Stimulated activated CD8-positive, alpha-beta memory T cell treated with anti-CD3 and anti-CD28 coated beads, Interleukin-7, amount 100 ng/mL, for 1 hour (primary cell): ENCODE measurements around the gene KIFAP3.
"Not testable (repeated sequence)": the region's sequence is repeated elsewhere in the genome, so short reads cannot be mapped to it uniquely, and the experiment has no call there.

Experiments
- DNase-seq, 2 donors: peaks; one replicate each; pipeline ENCODE4 v3.0.0-alpha.2; 2020; ENCODE audit warnings: low read depth in 2 of 2

KIFAP3 gene

GRCh38 chr1:169924063-169924462 lies 150.4 kb downstream of the KIFAP3 start:
- no peak for DNase-seq

- DNase-seq, result no peak
Observed at GRCh38 chr1:169921080-169921479, 153.4 kb downstream of the KIFAP3 start.

GRCh38 chr1:169918927-169919326 lies 155.6 kb downstream of the KIFAP3 start:
- no peak for DNase-seq

- not testable (repeated sequence) for DNase-seq
Observed at GRCh38 chr1:169918220-169918619, 156.3 kb downstream of the KIFAP3 start.

GRCh38 chr1:169915150-169915549 lies 159.3 kb downstream of the KIFAP3 start:
- no peak for DNase-seq

- DNase-seq, result no peak
Observed at GRCh38 chr1:169914531-169914930, 160.0 kb downstream of the KIFAP3 start.

GRCh38 chr1:169909499-169909898 lies 165.0 kb downstream of the KIFAP3 start:
- no peak for DNase-seq

GRCh38 chr1:169906938-169907337 lies 167.6 kb downstream of the KIFAP3 start:
- DNase-seq, result no peak

- no peak for DNase-seq
Observed at GRCh38 chr1:169904834-169905233, 169.7 kb downstream of the KIFAP3 start.

- no peak for DNase-seq
Observed at GRCh38 chr1:169902751-169903150, 171.7 kb downstream of the KIFAP3 start.

- no peak for DNase-seq
Observed at GRCh38 chr1:169901115-169901514, 173.4 kb downstream of the KIFAP3 start.

GRCh38 chr1:169900571-169900970 lies 173.9 kb downstream of the KIFAP3 start:
- no peak for DNase-seq

- DNase-seq, result no peak
Observed at GRCh38 chr1:169899519-169900217, 174.8 kb downstream of the KIFAP3 start.

- DNase-seq, result no peak
Observed at GRCh38 chr1:169896013-169896412, 178.5 kb downstream of the KIFAP3 start.

GRCh38 chr1:169894424-169895145 lies 179.9 kb downstream of the KIFAP3 start:
- no peak for DNase-seq

- peak; percentile 71 to 72 for DNase-seq
Observed at GRCh38 chr1:169893645-169894423, 180.7 kb downstream of the KIFAP3 start, which contains the start of gene SCYL3. Gene SCYL3, minus strand, starts transcription at chr1:169893896. Its CDS starts 5,056 bp downstream, at chr1:169888840.

GRCh38 chr1:169892927-169893644 lies 181.4 kb downstream of the KIFAP3 start:
- peak; percentile 2 to 6 for DNase-seq

- DNase-seq, result no peak
Observed at GRCh38 chr1:169892176-169892926, 182.1 kb downstream of the KIFAP3 start.

GRCh38 chr1:169891539-169891885 lies 183.0 kb downstream of the KIFAP3 start:
- DNase-seq, result no peak

- DNase-seq, result no peak
Observed at GRCh38 chr1:169890761-169891538, 183.5 kb downstream of the KIFAP3 start.
